T-helper 2 cell treated with Interferon-gamma antibody and Interleukin-4, amounts not matched to agents 5 μg/mL and 100 μg/mL, for 36 hours (primary cell): ENCODE results near the gene HYLS1.

Experiments
- DNase-seq: peaks from one replicate; pipeline ENCODE4 v3.0.0; 2021; ENCODE audit warnings: low spot score
- H3K27ac Mint-ChIP-seq: one replicate; pipeline ENCODE4 v1.8.0; 2021; ENCODE audit warnings: mild to moderate bottlenecking, mixed read lengths
- H3K27me3 Mint-ChIP-seq: one replicate; pipeline ENCODE4 v1.8.0; 2021; ENCODE audit warnings: low read depth, mixed read lengths
- H3K36me3 Mint-ChIP-seq: one replicate; pipeline ENCODE4 v1.8.0; 2021; ENCODE audit warnings: low read depth, mixed read lengths
- H3K4me1 Mint-ChIP-seq: one replicate; pipeline ENCODE4 v1.8.0; 2021; ENCODE audit warnings: low read depth, mixed read lengths
- H3K4me3 Mint-ChIP-seq: one replicate; pipeline ENCODE4 v1.8.0; 2022; ENCODE audit warnings: mild to moderate bottlenecking, moderate library complexity, mixed read lengths
- H3K9me3 Mint-ChIP-seq: one replicate; pipeline ENCODE4 v1.8.0; 2021; ENCODE audit warnings: mixed read lengths

HYLS1 gene

DNA sequence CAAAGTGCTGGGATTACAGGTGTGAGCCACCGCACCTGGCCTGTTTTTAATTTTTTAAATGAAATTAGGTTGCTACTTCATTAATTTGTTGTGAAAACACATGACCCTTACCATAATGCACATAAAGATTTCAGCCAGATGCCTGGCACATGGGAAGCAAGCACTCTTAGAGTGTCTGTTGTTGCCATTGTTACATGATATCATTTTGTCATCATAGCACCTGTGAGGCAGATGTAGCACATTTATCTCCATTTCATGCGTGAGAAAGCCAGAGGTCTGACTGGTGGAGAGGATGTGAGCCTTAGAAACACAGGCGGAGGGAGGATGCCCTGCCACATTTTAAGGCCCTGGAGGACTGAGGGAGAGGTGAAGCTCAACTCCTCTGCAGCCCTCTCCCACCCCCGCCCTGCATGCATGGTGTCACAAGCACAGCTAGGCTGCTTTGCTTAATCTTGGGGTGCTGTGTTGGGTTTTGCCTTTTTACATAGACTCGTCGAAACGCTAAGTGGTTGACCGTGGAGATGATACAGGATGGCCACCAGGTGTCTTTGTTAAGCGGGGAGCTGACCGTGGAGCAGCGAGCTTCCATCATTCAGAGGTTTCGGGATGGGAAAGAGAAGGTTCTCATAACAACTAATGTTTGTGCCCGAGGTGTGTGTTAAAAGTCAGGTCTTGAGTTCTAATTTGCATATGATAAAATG, 30.8 kb downstream of the HYLS1 start:
- Mint-ChIP-seq H3K9me3 (no peaks in the 10 kb centered on the region), H3K27ac (no peak overlapping the region), H3K27me3 (peaks cover 24% of the 10 kb centered on the region), H3K36me3 (no peaks in the 10 kb centered on the region), H3K4me3 (no peak overlapping the region), H3K4me1 (no peaks in the 10 kb centered on the region)
- no peak for DNase-seq

DNA sequence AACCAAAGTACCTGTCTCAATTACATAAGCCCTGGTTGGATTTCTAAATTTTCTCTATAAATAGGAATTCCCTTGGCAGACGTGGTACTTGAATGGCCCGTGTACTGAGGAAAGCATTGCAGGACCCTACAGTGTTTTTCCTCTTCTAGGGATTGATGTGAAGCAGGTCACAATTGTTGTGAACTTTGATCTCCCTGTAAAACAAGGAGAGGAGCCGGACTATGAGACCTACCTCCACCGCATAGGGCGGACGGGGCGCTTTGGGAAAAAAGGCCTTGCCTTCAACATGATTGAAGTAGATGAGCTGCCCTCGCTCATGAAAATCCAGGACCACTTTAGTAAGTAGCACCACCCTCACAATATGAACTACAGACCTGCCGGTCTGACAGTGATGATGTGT, 33.6 kb downstream of the HYLS1 start:
- Mint-ChIP-seq H3K27ac (no peak overlapping the region), H3K9me3 (no peaks in the 10 kb centered on the region), H3K4me3 (no peak overlapping the region), H3K27me3 (peaks cover 14% of the 10 kb centered on the region), H3K36me3 (no peaks in the 10 kb centered on the region), H3K4me1 (no peaks in the 10 kb centered on the region)
- DNase-seq = no peak

DNA sequence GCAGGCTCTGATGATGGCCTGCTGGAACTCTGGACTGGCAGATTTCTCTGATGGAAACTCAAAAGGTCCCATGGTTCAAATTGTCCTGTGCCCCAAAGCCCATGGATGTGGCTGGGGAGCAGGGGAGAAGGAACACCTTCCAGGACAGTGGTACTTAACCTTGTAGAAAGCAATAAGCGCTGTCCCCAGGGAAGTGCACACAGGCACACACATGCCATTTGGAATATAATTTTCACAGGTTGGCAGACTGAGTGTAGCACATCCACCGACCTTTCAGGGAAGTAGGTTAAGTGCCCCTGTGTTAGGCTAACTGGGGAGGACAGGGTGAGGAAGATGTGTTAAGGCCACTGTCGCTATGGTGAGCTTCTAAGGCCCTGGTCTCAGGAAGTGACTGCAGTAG, 34.7 kb downstream of the HYLS1 start:
- Mint-ChIP-seq H3K27me3 (peaks cover 11% of the 10 kb centered on the region), H3K27ac (no peak overlapping the region), H3K4me1 (no peaks in the 10 kb centered on the region), H3K4me3 (no peak overlapping the region), H3K9me3 (no peaks in the 10 kb centered on the region), H3K36me3 (no peaks in the 10 kb centered on the region)
- DNase-seq = no peak

DNA sequence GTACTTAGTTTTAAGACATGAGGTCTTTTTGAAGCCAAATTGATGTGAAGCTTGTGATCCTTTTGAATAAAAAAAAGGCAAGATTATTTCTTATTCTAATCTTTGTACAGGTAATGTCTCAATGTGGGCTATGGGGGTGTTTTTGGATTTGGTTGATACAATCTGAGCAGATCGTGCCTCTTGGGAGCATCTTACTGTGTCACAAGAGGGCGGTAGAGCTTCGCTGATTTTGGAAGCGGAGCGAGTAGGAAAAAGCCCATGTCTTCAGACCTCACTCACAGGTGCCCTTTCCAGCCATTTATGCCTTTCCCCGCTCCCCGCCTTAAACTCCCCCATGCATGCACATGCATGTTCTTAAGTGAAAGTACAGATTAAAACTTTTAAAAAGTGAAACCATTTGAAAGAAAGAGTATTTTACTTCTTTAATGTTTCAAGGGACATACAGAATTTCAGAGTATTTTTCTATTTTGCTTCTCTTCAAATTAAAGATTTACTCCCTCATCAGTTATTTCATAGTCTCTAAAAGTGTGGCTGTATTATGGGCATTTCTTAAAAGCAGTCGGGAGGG, 35.6 kb downstream of the HYLS1 start:
- H3K27ac Mint-ChIP-seq = no peak overlapping the region
- no peaks in the 10 kb centered on the region for H3K9me3 Mint-ChIP-seq
- no peak overlapping the region for H3K4me3 Mint-ChIP-seq
- peaks cover 8% of the 10 kb centered on the region for H3K27me3 Mint-ChIP-seq
- H3K36me3 Mint-ChIP-seq = no peaks in the 10 kb centered on the region
- H3K4me1 Mint-ChIP-seq = no peaks in the 10 kb centered on the region
- peak; percentile 50 for DNase-seq

DNA sequence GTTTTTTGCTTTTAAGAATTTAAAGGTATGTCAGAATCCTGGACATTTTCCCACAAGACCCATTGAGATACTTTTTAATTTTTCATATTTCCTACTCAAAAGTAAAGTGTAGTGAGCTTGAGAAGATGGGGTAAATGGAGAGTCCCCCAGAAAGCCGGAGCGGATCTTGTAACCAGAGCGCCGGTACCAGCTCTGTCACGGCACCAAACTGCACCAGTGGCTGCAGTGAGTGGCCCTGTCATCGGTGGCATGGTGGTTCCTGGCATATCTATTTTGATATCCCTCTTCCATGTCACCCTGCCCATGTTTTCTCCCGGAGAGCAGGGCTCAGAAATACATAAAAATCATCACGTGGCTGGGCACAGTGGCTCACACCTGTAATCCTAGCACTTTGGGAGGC, 36.2 kb downstream of the HYLS1 start:
- Mint-ChIP-seq H3K27ac (no peak overlapping the region), H3K4me3 (no peak overlapping the region), H3K36me3 (no peaks in the 10 kb centered on the region), H3K27me3 (peaks cover 8% of the 10 kb centered on the region), H3K9me3 (no peaks in the 10 kb centered on the region), H3K4me1 (no peaks in the 10 kb centered on the region)
- DNase-seq = no peak

DNA sequence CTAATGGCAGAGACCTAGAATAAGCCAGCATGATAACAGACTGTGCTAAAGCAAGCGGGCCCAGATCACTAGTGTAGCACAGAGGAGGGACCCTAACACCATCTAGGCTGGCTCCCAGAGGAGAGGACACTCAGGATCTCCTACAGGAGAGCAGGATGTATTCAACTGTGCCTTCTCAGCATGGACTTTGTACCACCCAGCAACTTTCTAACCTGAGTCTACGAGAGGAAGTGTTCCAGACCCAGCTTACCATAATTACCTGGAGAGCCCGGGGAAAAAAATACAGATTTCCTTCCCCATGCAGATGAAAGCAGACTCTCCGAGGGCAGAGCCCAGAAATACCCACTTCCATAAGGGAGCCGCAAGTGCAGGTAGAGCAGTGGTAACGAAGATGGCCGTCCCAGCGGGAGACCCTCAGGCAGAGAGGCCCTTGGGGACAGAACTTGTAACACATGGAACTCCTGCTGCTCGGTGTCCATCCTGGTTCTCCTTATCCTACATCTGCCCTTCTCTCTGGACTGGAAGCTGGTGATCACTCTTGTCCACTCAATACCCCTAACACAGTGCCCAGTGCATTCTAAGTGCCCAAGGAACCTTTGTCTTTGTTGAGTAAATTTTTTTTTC, 37.0 kb downstream of the HYLS1 start:
- H3K9me3 Mint-ChIP-seq = no peaks in the 10 kb centered on the region
- H3K4me3 Mint-ChIP-seq = no peak overlapping the region
- H3K4me1 Mint-ChIP-seq = no peaks in the 10 kb centered on the region

DNA sequence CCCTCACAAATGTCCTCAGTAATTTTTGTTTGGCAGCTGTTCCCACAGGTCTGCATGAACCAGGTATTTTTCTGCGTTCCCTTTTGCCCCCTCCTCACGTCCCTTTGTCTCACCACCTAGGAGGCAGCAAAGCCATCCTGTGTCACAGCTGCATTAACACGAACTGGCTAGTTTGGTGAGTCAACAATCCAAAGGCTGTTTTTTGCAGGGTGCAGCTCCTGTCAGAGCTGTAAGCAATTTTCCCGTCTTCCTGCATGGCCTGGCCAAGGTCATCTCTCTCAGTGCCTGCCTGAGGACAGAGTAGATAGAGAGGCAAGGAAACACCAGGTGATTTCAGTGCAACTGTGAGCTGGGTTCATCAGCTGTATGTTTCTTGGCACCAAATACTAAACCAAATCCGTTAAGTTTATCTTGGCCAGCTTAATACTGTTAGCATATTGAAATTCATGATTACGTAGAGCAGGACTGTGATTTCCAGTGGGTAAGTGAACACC, 37.8 kb downstream of the HYLS1 start:
- no peaks in the 10 kb centered on the region for H3K36me3 Mint-ChIP-seq
- H3K9me3 Mint-ChIP-seq = no peaks in the 10 kb centered on the region
- no peak overlapping the region for H3K4me3 Mint-ChIP-seq
- no peaks in the 10 kb centered on the region for H3K4me1 Mint-ChIP-seq
- DNase-seq = no peak
- H3K27ac Mint-ChIP-seq = no peak overlapping the region
- H3K27me3 Mint-ChIP-seq = peaks cover 11% of the 10 kb centered on the region

More for the DNA sequence above, 37.0 kb downstream of the HYLS1 start:
- DNase-seq = no peak
- Mint-ChIP-seq H3K36me3 (no peaks in the 10 kb centered on the region), H3K27me3 (peaks cover 11% of the 10 kb centered on the region), H3K27ac (no peak overlapping the region)

DNA sequence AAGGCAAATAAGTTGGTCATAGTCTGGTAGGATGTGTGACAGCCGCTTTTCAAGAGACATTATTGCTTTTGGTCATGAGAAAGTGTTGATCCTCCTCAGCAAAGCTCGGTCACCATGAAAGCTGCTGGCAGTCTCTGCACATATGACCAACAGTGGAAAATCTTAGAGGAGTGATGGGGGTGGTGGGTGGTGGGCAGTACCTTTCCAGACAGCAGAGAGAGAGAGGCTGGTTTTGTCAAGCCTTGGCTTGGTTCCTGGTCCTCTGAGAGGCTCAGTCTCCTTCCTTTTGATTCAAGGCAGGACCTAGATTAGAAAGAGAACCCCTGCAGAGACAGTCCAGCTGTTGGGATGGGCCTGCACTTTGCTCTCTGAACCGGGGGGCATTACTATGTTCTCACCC, 38.3 kb downstream of the HYLS1 start:
- Mint-ChIP-seq H3K4me1 (no peaks in the 10 kb centered on the region), H3K9me3 (no peaks in the 10 kb centered on the region), H3K4me3 (no peak overlapping the region), H3K27me3 (peaks cover 13% of the 10 kb centered on the region), H3K36me3 (no peaks in the 10 kb centered on the region), H3K27ac (no peak overlapping the region)
- DNase-seq = no peak

DNA sequence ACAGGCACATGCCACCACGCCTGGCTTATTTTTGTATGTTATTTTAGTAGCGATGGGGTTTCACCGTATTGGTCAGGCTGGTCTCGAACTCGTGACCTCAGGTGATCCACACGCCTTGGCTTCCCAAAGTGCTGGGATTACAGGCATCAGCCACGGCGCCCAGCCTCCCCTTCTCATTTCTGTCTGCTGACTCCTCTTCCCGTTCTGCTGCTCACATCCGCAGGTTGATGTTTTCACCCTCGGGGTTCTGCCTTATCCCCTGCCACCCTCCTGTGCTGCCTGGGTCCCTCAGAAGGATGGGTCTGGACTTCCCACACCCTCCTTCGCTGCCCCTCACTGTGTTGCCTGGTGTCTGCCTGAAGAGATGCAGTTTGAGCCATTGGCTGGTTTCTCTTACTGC, 39.2 kb downstream of the HYLS1 start:
- Mint-ChIP-seq H3K36me3 (no peaks in the 10 kb centered on the region), H3K4me1 (no peaks in the 10 kb centered on the region), H3K27ac (no peak overlapping the region), H3K27me3 (peaks cover 13% of the 10 kb centered on the region), H3K4me3 (no peak overlapping the region), H3K9me3 (no peaks in the 10 kb centered on the region)
- no peak for DNase-seq

DNA sequence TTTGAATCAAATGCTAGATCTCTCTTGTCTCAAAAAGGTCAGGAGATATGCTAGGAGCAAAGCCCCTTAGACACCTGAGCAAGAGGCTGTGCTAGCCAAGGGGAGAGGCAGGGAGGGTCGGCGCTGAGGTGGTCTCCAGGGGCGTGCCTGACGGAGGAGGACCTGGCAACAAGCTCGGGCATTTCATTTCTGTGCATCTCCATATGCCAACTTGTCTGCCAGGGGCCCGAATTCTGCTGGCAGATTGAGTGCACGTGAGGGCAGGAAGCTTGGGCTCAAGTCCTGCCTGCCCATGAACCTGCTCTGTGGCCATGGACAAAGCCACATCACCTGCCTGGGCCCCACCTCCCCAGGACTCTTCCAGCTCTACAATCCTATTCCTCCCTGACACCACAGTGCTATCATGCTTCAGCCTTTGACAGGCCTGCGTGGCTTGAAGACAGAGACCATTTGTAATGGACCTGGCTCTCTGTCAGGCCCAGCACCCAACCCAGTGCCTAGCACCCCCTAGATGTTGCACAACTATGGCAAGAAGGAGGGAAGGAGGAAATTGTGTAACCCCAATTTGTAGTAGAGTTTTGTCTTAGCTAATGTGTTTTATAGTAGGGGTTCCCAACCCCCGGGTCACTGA, 42.1 kb downstream of the HYLS1 start:
- Mint-ChIP-seq H3K27ac (no peak overlapping the region), H3K4me1 (no peaks in the 10 kb centered on the region), H3K27me3 (peaks cover 10% of the 10 kb centered on the region), H3K36me3 (no peaks in the 10 kb centered on the region), H3K4me3 (no peak overlapping the region), H3K9me3 (no peaks in the 10 kb centered on the region)
- no peak for DNase-seq

DNA sequence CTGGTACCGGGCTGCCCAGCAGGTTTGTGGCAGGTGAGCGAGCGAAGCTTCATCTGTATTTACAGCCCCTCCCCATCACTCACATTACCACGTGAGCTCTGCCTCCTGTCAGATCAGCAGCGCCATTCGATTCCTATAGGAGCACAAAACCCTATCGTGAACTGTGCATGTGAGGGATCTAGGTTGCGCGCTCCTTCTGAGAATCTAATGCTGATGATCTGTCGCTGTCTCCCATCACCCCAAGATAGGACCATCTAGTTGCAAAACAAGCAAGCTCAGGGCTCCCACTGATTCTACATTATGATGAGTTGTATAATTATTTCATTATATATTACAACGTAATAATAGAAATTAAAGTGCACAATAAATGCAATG, 42.6 kb downstream of the HYLS1 start:
- Mint-ChIP-seq H3K9me3 (no peaks in the 10 kb centered on the region), H3K27ac (no peak overlapping the region), H3K27me3 (peaks cover 10% of the 10 kb centered on the region), H3K4me3 (no peak overlapping the region), H3K4me1 (no peaks in the 10 kb centered on the region), H3K36me3 (no peaks in the 10 kb centered on the region)
- DNase-seq = no peak

DNA sequence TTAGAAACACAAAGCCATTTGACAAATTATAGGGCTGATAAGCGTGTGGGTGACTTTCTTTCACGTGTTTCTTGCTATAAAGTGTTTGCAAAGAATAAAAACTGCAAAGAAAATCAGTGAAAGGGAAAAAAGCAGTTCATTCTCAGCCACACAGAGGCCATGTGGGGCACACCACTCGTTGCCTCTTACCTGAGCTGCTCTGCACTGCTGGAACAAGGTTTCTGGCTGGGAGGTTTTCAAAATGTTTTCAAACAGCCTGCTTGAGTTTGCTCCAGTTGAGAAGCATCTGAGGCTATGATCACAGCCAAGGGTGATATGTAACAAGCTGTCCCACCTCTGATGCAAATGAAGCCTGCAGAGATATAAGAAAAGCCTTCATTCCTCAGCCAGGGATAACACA, 43.6 kb downstream of the HYLS1 start:
- no peak overlapping the region for H3K27ac Mint-ChIP-seq
- no peak for DNase-seq
- H3K9me3 Mint-ChIP-seq = no peaks in the 10 kb centered on the region
- H3K27me3 Mint-ChIP-seq = peaks cover 10% of the 10 kb centered on the region
- H3K4me3 Mint-ChIP-seq = no peak overlapping the region
- no peaks in the 10 kb centered on the region for H3K36me3 Mint-ChIP-seq
- H3K4me1 Mint-ChIP-seq = no peaks in the 10 kb centered on the region

DNA sequence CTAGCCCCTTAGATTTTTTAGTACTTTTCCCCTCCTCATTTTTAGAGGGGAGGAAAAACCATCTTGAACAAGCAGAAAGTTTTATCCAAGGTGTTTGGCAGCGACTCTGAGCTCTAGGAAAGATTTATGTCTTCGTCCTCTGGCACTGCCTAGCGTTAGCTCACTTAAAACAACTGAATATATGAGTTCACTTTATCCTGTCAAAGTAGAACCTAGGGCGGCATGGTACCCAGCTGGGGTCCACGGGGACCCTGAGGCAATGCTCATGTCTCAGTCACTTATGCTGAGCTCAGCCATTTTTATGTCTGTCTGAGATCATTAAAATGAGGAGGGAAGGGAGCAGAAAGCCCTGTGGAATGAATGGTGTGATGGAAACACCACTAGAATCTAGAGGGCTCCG, 44.2 kb downstream of the HYLS1 start:
- Mint-ChIP-seq H3K36me3 (no peaks in the 10 kb centered on the region), H3K27ac (no peak overlapping the region), H3K27me3 (peaks cover 10% of the 10 kb centered on the region), H3K4me1 (no peaks in the 10 kb centered on the region), H3K4me3 (no peak overlapping the region), H3K9me3 (no peaks in the 10 kb centered on the region)
- no peak for DNase-seq

DNA sequence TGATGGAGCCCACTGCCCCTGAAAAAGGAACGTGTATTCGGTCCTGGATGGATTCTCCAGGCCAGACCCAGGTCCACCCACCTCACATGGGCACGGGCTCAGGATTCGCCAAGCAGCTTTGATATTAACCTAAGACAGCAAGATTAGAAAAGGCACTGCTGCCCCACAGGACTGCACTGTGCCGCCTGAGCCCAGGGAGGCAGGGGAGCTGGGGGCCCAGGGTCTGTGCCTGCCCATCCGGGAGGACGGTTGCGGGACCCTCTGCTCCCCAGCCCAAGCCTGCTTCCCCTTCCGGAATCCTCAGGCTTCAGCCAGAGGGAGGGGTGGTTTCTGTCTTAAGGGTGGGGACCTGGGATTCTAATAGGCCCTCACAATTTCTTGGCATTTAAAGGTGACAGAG, 44.8 kb downstream of the HYLS1 start:
- H3K36me3 Mint-ChIP-seq = no peaks in the 10 kb centered on the region
- no peak for DNase-seq
- H3K4me3 Mint-ChIP-seq = no peak overlapping the region
- peaks cover 8% of the 10 kb centered on the region for H3K27me3 Mint-ChIP-seq
- no peaks in the 10 kb centered on the region for H3K4me1 Mint-ChIP-seq
- no peak overlapping the region for H3K27ac Mint-ChIP-seq
- H3K9me3 Mint-ChIP-seq = no peaks in the 10 kb centered on the region
